ENCODE data around the gene CSTPP1.

CSTPP1 gene

DNA sequence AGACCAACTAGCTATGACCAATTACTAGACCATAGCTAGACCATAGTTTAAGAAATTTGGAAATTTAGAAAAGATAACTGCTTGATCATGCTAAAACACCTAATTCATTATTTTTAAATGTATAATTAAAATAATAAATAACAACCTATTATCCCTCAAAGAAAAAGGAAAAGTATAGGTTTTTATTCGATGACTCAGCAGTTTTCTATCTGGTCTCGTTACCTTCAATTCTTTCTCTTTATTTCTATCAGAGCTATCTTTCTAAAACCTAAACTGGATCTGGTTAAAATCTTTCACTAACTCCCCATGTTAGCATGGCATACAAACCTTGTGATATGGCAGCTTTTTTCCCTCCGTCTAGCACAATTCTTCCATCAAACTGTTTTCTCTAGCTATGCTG is 27.3 kb downstream of the CSTPP1 start:
- Mint-ChIP-seq H3K36me3 (ENCODE audit: low read depth) (peaks cover 64% of the 10 kb centered on the region), H3K27me3 (ENCODE audit: low read depth) (no peaks in the 10 kb centered on the region), H3K4me3 (no peak overlapping the region), H3K9me3 (peaks cover 19% of the 10 kb centered on the region), H3K27ac (no peak overlapping the region), H3K4me1 (no peaks in the 10 kb centered on the region)
- TF ChIP-seq, protein P1, sequence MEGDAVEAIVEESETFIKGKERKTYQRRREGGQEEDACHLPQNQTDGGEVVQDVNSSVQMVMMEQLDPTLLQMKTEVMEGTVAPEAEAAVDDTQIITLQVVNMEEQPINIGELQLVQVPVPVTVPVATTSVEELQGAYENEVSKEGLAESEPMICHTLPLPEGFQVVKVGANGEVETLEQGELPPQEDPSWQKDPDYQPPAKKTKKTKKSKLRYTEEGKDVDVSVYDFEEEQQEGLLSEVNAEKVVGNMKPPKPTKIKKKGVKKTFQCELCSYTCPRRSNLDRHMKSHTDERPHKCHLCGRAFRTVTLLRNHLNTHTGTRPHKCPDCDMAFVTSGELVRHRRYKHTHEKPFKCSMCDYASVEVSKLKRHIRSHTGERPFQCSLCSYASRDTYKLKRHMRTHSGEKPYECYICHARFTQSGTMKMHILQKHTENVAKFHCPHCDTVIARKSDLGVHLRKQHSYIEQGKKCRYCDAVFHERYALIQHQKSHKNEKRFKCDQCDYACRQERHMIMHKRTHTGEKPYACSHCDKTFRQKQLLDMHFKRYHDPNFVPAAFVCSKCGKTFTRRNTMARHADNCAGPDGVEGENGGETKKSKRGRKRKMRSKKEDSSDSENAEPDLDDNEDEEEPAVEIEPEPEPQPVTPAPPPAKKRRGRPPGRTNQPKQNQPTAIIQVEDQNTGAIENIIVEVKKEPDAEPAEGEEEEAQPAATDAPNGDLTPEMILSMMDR (IDR thresholded peaks at IDR 0.05; ENCODE audit: unreplicated experiment in 3 of 3), result no peak

DNA sequence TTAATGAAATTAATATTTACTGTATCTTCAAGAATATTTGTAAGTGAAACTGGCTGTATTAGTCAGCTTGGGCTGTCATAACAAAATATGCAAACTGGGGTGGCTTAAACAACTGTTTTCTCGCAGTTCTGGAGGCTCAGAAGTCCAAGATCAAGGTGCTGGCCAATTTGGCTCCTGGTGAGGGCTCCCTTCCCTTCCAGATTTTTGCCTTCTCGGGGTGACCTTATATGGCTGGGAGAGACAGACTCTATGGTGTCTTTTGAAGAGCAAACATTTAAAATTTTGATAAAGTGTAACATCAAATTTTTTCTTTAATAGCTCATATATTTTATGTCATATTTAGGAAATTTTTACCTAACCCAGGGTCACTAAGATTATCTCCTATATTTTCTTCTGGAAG is 30.2 kb downstream of the CSTPP1 start:
- H3K9me3 Mint-ChIP-seq, result peaks cover 5% of the 10 kb centered on the region
- H3K27ac Mint-ChIP-seq, result no peak overlapping the region
- no peak overlapping the region for H3K4me3 Mint-ChIP-seq
- H3K36me3 Mint-ChIP-seq (ENCODE audit: low read depth), result peaks cover 38% of the 10 kb centered on the region
- H3K27me3 Mint-ChIP-seq (ENCODE audit: low read depth), result no peaks in the 10 kb centered on the region
- peaks cover 7% of the 10 kb centered on the region for H3K4me1 Mint-ChIP-seq
- TF ChIP-seq, protein P1 (IDR thresholded peaks at IDR 0.05; ENCODE audit: unreplicated experiment in 3 of 3), result no peak

DNA sequence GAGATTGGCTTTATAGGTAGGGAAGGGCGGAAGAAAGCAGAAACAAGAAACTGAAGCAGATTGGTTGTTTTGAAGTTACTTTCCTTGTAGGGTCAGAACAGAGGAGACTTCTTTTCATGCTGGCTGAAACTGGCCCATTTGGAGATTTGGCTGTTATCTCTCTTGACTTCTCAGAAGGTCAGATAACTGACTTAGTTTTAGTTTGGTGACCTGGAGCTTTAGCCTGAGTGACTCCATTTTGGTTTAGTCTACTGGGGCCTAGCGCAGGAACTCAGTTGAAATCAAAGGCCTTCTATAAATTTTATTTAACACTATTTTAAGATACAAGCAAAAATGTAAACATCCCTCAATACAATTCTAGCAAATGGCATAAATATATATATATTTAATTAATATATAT is 31.4 kb downstream of the CSTPP1 start:
- no peak overlapping the region for H3K4me3 Mint-ChIP-seq
- H3K27me3 Mint-ChIP-seq (ENCODE audit: low read depth), result no peaks in the 10 kb centered on the region
- H3K9me3 Mint-ChIP-seq, result peaks cover 5% of the 10 kb centered on the region
- H3K4me1 Mint-ChIP-seq, result peaks cover 7% of the 10 kb centered on the region
- H3K27ac Mint-ChIP-seq, result no peak overlapping the region
- H3K36me3 Mint-ChIP-seq (ENCODE audit: low read depth), result peaks cover 29% of the 10 kb centered on the region
- TF ChIP-seq, protein P1 (IDR thresholded peaks at IDR 0.05; ENCODE audit: unreplicated experiment in 3 of 3), result no peak

DNA sequence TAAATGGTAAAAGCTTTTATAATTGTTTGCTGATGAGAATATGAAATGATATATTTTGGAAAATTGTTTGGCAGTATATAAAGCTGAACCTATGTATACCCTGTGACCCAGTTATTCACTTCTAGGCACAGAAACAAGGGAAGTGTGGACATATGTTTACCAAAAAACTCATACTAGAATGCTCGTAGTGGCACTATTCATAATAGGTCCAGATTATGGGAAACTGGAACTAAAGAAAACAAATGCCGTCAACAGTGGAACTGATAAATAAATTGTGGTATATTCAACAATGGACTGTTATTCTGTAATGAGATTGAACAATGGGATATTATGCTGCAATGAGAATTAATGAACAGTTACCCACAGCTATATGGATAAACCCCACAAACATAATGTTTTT is 32.8 kb downstream of the CSTPP1 start:
- Mint-ChIP-seq H3K9me3 (peaks cover 3% of the 10 kb centered on the region), H3K27me3 (ENCODE audit: low read depth) (no peaks in the 10 kb centered on the region), H3K4me1 (peaks cover 7% of the 10 kb centered on the region), H3K4me3 (no peak overlapping the region), H3K36me3 (ENCODE audit: low read depth) (peaks cover 23% of the 10 kb centered on the region), H3K27ac (no peak overlapping the region)
- TF ChIP-seq, protein P1 (IDR thresholded peaks at IDR 0.05; ENCODE audit: unreplicated experiment in 3 of 3), result no peak

DNA sequence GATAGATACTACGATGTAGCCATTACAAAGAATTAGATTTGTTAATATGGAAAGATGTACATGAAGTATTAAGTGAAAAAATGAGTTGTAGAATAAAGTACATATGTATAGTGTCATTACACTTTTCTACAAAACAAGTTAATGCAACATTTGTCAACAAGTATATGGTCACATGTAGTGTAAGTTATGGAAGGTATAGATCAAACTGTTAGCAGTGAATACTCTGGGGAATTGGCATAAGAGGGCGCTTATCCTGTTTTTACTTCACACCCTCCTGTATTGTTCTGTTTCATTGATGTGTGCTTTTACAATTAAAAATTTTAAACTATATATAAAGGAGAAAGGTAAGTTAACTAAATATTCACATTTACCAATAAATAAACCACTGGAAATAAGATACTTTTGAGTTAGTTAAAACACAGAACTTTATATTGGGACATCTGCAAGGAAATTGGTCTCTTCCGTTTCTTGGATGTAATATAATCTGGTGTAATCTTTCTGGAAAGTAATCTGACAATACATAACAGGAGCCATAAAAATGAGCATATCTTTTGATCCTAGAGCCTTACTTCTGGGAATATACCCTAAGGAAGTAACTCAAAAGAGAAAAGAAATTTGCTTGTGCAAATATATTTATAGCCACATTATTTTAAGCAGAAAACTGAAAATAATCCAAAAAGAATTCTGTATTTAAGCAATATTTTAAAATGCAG is 34.5 kb downstream of the CSTPP1 start:
- Mint-ChIP-seq H3K4me1 (peaks cover 11% of the 10 kb centered on the region), H3K4me3 (no peak overlapping the region), H3K36me3 (ENCODE audit: low read depth) (peaks cover 12% of the 10 kb centered on the region), H3K27ac (no peak overlapping the region), H3K27me3 (ENCODE audit: low read depth) (no peaks in the 10 kb centered on the region), H3K9me3 (no peaks in the 10 kb centered on the region)
- TF ChIP-seq, protein P1 (IDR thresholded peaks at IDR 0.05; ENCODE audit: unreplicated experiment in 3 of 3), result no peak

DNA sequence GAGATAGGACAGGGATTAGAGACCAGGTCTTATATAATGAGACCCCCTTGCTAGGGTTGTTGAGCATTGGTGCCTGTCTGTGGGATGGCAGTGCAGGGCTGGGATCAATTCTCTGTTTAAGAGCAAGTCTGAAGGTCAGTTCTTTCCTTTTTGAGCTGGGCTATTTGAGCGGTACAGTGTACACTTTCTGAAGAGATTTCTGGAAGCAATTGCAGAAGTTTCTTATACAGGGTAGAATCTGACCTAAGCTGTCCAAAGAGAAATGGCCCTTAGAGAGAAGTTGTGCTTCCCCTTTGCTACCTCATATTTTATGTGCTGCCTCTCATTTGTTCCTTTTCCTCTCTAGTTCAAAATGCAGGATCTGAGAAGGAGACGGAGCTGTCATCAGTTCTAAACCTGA is 35.8 kb downstream of the CSTPP1 start:
- H3K4me1 Mint-ChIP-seq, result peaks cover 18% of the 10 kb centered on the region
- TF ChIP-seq, protein P1 (IDR thresholded peaks at IDR 0.05; ENCODE audit: unreplicated experiment in 3 of 3), result no peak
- peaks cover 4% of the 10 kb centered on the region for H3K36me3 Mint-ChIP-seq (ENCODE audit: low read depth)
- H3K27me3 Mint-ChIP-seq (ENCODE audit: low read depth), result no peaks in the 10 kb centered on the region
- H3K4me3 Mint-ChIP-seq, result no peak overlapping the region
- H3K9me3 Mint-ChIP-seq, result no peaks in the 10 kb centered on the region
- no peak overlapping the region for H3K27ac Mint-ChIP-seq
